Measurements from ENCODE around the gene CACNA1B. TPM values are rescaled to one million over a fixed set of nuclear protein-coding genes. Genes with fewer than 3 reads are reported as not detected.
A peak's percentile ranks its signal among the peaks of the same experiment; 100 is the strongest.

Gene CACNA1B
- total and polyA plus RNA-seq, 8 donors, result 0.16 to 1.3 (median 0.31) TPM

DNA sequence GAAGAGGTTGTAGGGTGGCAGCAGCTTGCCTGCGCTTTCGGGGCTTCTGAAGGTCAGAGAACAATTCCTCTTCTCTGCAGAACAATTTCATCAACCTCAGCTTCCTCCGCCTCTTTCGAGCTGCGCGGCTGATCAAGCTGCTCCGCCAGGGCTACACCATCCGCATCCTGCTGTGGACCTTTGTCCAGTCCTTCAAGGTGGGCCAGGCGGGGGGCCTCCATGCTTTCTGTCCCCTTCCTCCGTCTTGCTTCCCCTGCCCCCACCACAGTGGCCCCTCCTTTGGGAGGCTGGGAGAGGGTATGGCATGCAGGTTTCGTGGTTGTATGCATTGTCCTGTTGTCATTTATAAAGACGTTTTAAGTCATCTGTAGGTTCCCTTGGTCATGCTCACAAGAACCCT is 195.8 kb downstream of the CACNA1B start:
- DNase-seq (peak in 2 of 6 donors; percentile 17 to 28), ATAC-seq (no peak), FAIRE-seq (no peak)
- TF ChIP-seq, protein P1, sequence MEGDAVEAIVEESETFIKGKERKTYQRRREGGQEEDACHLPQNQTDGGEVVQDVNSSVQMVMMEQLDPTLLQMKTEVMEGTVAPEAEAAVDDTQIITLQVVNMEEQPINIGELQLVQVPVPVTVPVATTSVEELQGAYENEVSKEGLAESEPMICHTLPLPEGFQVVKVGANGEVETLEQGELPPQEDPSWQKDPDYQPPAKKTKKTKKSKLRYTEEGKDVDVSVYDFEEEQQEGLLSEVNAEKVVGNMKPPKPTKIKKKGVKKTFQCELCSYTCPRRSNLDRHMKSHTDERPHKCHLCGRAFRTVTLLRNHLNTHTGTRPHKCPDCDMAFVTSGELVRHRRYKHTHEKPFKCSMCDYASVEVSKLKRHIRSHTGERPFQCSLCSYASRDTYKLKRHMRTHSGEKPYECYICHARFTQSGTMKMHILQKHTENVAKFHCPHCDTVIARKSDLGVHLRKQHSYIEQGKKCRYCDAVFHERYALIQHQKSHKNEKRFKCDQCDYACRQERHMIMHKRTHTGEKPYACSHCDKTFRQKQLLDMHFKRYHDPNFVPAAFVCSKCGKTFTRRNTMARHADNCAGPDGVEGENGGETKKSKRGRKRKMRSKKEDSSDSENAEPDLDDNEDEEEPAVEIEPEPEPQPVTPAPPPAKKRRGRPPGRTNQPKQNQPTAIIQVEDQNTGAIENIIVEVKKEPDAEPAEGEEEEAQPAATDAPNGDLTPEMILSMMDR (IDR thresholded peaks at IDR 0.05), result no peak
- H3K36me3 ChIP-seq, result no peaks in the 10 kb centered on the region
- no peaks in the 10 kb centered on the region for H3K27me3 ChIP-seq
- H3K4me3 ChIP-seq, result no peak overlapping the region
- WGBS, 2 donors, result 74 to 75% methylated on average over 12 of the region's 12 CpGs
- intact Hi-C loops (cut with DNase I), result no loop called here
- no peak overlapping the region for H3K27ac ChIP-seq
- H3K4me1 ChIP-seq, result no peaks in the 10 kb centered on the region
- no peaks in the 10 kb centered on the region for H3K9me3 ChIP-seq

DNA sequence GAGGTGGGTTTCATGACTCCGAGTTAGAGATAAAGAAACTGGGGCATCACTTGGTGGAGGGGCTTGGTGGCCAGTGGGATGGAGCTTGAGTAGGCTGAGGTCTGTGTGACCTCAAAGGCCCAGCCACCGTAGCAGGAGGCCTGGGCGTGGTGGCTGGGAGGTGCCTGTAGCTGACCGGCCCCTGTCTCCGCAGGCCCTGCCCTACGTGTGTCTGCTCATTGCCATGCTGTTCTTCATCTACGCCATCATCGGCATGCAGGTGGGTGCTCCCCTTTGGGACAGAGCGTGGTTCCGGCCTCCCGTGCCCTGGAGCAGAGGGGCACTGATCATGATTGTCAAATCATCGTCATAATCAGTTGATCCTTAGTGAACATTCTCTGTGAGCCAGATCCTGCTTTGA is 196.2 kb downstream of the CACNA1B start:
- Histone ChIP-seq H3K27me3 (no peaks in the 10 kb centered on the region), H3K4me1 (no peaks in the 10 kb centered on the region), H3K27ac (no peak overlapping the region), H3K4me3 (no peak overlapping the region), H3K36me3 (no peaks in the 10 kb centered on the region), H3K9me3 (no peaks in the 10 kb centered on the region)
- ATAC-seq, result no peak
- FAIRE-seq, result no peak
- WGBS, 2 donors, result 84 to 92% methylated on average over 12 of the region's 12 CpGs
- DNase-seq, result peak in 1 of 6 donors; percentile 17
- intact Hi-C loops (cut with DNase I), result no loop called here
- TF ChIP-seq, protein P1 (IDR thresholded peaks at IDR 0.05), result no peak

DNA sequence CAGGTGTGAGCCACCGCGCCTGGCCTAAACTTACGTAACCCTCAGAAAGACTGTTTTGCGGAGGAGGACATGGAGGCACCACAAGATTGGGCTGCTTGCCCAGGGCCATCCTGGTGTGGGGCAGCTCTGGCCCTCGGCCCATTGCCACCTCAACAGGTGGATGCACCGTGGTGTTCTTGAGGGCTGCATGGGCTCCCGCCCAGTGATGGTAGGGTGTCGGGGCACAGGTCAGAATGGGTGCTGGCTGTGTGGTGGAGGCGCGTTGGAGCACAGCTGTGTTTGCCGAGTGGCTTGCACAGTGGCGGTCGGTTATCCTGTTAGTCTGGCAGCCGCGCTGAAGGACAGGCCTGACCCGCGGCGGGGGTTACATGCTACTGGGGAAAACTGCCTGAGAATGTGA is 196.9 kb downstream of the CACNA1B start:
- intact Hi-C loops (cut with DNase I), result no loop called here
- ATAC-seq (no peak), DNase-seq (peak in 1 of 6 donors; percentile 33), FAIRE-seq (no peak)
- TF ChIP-seq, protein P1 (IDR thresholded peaks at IDR 0.05), result no peak
- Histone ChIP-seq H3K9me3 (no peaks in the 10 kb centered on the region), H3K4me1 (no peaks in the 10 kb centered on the region), H3K27me3 (no peaks in the 10 kb centered on the region), H3K36me3 (no peaks in the 10 kb centered on the region), H3K4me3 (no peak overlapping the region), H3K27ac (no peak overlapping the region)
- 83 to 84% methylated on average over 18 of the region's 18 CpGs for WGBS, 2 donors

DNA sequence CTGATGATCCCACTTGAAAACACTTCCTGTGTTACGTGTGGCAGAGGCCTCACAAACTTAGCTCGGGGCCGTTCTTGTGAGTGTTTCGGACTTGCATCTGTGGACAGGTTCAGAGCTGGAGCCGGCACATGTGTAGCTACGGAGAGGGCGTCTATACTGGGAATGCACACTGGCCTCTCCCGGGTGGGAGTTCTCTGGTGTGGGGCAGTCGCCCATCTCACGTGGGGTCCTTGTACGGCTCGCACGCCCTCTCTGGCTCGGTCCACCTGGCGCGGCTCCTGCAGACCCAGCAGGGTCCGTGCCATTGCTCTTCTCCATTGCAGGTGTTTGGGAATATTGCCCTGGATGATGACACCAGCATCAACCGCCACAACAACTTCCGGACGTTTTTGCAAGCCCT is 197.9 kb downstream of the CACNA1B start:
- ATAC-seq (no peak), FAIRE-seq (no peak), DNase-seq (peak in 1 of 6 donors; percentile 37)
- no peak overlapping the region for H3K4me3 ChIP-seq
- no peaks in the 10 kb centered on the region for H3K4me1 ChIP-seq
- TF ChIP-seq, protein P1 (IDR thresholded peaks at IDR 0.05), result no peak
- no peaks in the 10 kb centered on the region for H3K27me3 ChIP-seq
- 74 to 79% methylated on average over 20 of the region's 20 CpGs for WGBS, 2 donors
- H3K27ac ChIP-seq, result no peak overlapping the region
- no peaks in the 10 kb centered on the region for H3K36me3 ChIP-seq
- intact Hi-C loops (cut with DNase I), result no loop called here
- no peaks in the 10 kb centered on the region for H3K9me3 ChIP-seq

DNA sequence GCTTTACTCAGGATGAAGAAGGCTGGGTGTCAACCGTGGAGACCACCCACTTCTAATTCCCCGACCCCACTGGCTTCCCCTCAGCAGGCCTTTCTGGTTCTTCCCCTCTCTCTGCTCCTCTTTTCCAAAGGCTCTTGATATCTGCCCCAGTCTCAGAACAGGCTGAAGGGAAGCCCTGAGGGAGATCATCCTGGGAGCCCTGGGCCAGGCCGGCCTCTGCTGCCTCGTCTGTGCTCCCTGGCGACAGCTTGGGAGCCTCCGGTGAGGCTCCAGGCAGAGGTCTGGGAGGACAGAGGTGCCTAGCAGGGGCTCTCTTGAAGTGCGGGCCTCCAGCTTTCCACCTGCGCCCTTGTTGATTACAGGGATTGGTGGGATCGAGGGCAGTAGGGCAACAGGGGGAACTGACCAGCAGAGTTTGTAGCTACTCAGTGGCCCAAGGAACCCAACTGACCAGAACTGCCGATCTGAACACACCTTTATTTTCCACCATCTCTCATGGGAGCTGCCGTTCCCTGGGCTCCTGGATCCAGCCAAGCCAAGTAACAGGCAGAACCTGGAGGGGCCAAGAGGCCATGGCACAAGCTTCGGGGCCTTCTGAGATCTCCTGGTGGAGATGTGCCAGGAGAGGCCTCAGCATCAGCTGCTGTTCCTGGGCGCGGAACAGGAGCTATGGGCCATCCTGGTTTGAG is 198.5 kb downstream of the CACNA1B start:
- H3K4me1 ChIP-seq, result no peaks in the 10 kb centered on the region
- H3K27me3 ChIP-seq, result no peaks in the 10 kb centered on the region
- TF ChIP-seq, protein P1 (IDR thresholded peaks at IDR 0.05), result no peak
- H3K27ac ChIP-seq, result no peak overlapping the region
- WGBS, 2 donors, result 67 to 81% methylated on average over 14 of the region's 14 CpGs
- no peak for ATAC-seq
- H3K4me3 ChIP-seq, result no peak overlapping the region
- no peak for FAIRE-seq
- intact Hi-C loops (cut with DNase I), result no loop called here
- no peaks in the 10 kb centered on the region for H3K36me3 ChIP-seq
- H3K9me3 ChIP-seq, result no peaks in the 10 kb centered on the region
- DNase-seq, result peak in 1 of 6 donors; percentile 21

Measured in pancreas (tissue), 10 donors.